Ishikawa (cell line): ENCODE data around the gene CDC42EP3.

ENCODE experiments used
- CEBPB ChIP-seq: IDR thresholded peaks from 2 replicates; pipeline ENCODE4 v1.6.1; 2012
- CREB1 ChIP-seq: IDR thresholded peaks from 2 replicates; pipeline ENCODE4 v1.6.1; 2012; ENCODE audit warnings: low read depth
- EGR1 ChIP-seq: IDR thresholded peaks from 2 replicates; pipeline ENCODE4 v1.6.1; 2012
- EP300 ChIP-seq: IDR thresholded peaks from 2 replicates; pipeline ENCODE4 v1.6.1; 2012; ENCODE audit warnings: borderline replicate concordance
- FOXM1 ChIP-seq: IDR thresholded peaks from 2 replicates; pipeline ENCODE4 v1.6.1; 2012; ENCODE audit warnings: low read depth, borderline replicate concordance
- MAX ChIP-seq: IDR thresholded peaks from 2 replicates; pipeline ENCODE4 v1.6.1; 2012
- NFIC ChIP-seq: IDR thresholded peaks from 2 replicates; pipeline ENCODE4 v1.6.1; 2012
- RAD21 ChIP-seq: IDR thresholded peaks from 2 replicates; pipeline ENCODE4 v1.6.1; 2012; ENCODE audit warnings: low read depth
- REST ChIP-seq: IDR thresholded peaks from 2 replicates; pipeline ENCODE4 v1.6.1; 2012; ENCODE audit warnings: low read depth, mild to moderate bottlenecking
- TAF1 ChIP-seq: IDR thresholded peaks from 2 replicates; pipeline ENCODE4 v1.6.1; 2012; ENCODE audit warnings: low read depth, mild to moderate bottlenecking
- TCF12 ChIP-seq: IDR thresholded peaks from 2 replicates; pipeline ENCODE4 v1.6.1; 2012; ENCODE audit warnings: low read depth
- TEAD4 ChIP-seq: IDR thresholded peaks from 2 replicates; pipeline ENCODE4 v1.6.1; 2012
- USF1 ChIP-seq: IDR thresholded peaks from 2 replicates; pipeline ENCODE4 v1.6.1; 2012
- YY1 ChIP-seq: IDR thresholded peaks from 2 replicates; pipeline ENCODE4 v1.6.1; 2012; ENCODE audit warnings: low read depth
- ZBTB7A ChIP-seq: IDR thresholded peaks from 2 replicates; pipeline ENCODE4 v1.6.1; 2012; ENCODE audit warnings: low read depth

CDC42EP3 gene

GRCh38 chr2:37629529-37629928 lies 41.9 kb downstream of the CDC42EP3 start:
- no peak for TF ChIP-seq EP300
- TF ChIP-seq TAF1, result no peak
- no peak for TF ChIP-seq REST
- TF ChIP-seq NFIC, result no peak
- no peak for TF ChIP-seq TEAD4
- no peak for TF ChIP-seq FOXM1
- TF ChIP-seq MAX, result no peak
- no peak for TF ChIP-seq RAD21
- no peak for TF ChIP-seq TCF12
- no peak for TF ChIP-seq USF1
- TF ChIP-seq CREB1, result no peak
- no peak for TF ChIP-seq EGR1
- TF ChIP-seq ZBTB7A, result no peak
- TF ChIP-seq YY1, result no peak

GRCh38 chr2:37627710-37628109 lies 43.7 kb downstream of the CDC42EP3 start:
- TF ChIP-seq CEBPB, result no peak
- TF ChIP-seq EGR1, result no peak
- no peak for TF ChIP-seq NFIC
- no peak for TF ChIP-seq EP300
- TF ChIP-seq MAX, result no peak
- TF ChIP-seq ZBTB7A, result no peak

GRCh38 chr2:37625796-37626571 lies 45.5 kb downstream of the CDC42EP3 start:
- TF ChIP-seq YY1 (no peak), RAD21 (no peak), CEBPB (no peak)

GRCh38 chr2:37625156-37625555 lies 46.3 kb downstream of the CDC42EP3 start:
- TF ChIP-seq RAD21 (no peak), CEBPB (no peak), TCF12 (no peak), MAX (no peak)

- TF ChIP-seq EGR1 (no peak), FOXM1 (no peak), EP300 (no peak), USF1 (no peak), NFIC (no peak), TCF12 (no peak), CREB1 (no peak), RAD21 (no peak), TEAD4 (no peak), CEBPB (no peak), TAF1 (no peak), REST (no peak), MAX (no peak), YY1 (no peak), ZBTB7A (no peak)
Measured at GRCh38 chr2:37623971-37624900, 47.2 kb downstream of the CDC42EP3 start.
